ENCODE results near the gene RIMS1.

Gene RIMS1

DNA sequence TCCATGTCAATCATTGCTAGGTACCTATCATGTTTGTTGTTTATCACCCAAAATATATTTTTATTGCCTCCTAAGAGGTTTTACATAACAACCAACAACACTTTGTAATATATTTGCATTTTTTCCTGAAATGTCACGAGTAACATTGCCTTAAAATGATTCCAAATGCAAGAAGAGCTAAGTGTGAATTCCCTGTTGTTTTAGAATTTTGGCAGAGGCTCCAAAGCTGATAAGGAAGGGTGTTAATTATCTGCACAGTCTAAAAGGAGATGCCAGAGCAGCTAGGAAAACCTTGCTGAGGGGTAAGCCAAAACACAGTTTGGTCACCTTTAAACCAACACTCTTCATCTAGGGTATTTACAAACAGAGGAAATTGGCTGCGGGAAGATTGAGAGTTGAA is 533.6 kb downstream of the RIMS1 start:
- DNase-seq: no peak

DNA sequence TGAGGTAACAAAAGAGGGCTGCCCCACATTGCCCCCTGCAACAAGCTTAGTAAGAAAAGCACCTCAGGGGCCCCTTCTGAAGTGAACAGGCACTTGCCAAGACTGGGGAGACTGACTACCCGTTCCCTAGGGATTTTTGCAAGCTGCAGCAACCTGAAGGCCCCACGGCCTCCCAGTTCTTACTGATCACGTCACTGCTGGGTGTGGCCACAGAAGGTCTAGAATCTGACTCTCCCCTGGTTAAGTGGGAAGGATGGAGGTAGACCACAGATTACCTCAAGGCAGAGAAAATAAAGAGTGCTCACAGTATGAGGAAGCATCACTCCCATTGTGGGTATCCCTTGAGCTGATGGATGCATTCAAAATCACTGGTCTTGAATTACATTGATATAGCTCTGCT is 534.1 kb downstream of the RIMS1 start:
- DNase-seq: no peak

- no peak for DNase-seq
Measured at GRCh38 chr6:72421387-72421786, 535.0 kb downstream of the RIMS1 start.

- no peak for DNase-seq
Measured at GRCh38 chr6:72422171-72422570, 535.8 kb downstream of the RIMS1 start.

DNA sequence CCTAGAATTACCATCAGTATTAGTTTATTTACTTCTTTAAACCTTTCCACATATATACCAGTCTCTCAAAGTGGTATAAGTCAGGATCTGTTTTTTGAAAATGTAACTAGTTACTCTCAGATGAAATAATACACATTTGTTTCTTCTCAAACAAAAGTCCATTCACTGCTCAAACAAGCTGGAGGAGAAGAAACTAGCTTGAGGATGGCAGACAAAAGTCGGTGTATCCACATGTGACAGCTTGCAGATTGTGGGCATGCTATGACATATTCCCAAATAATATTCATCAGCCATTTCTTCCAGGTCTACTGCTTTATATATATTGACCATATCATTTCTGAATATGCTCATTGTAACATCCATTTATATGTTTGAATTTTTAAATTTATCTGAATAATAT is 538.1 kb downstream of the RIMS1 start:
- DNase-seq: no peak

- no peak for DNase-seq
Measured at GRCh38 chr6:72425003-72425681, 538.8 kb downstream of the RIMS1 start.

- DNase-seq: no peak
Measured at GRCh38 chr6:72440611-72441010, 554.3 kb downstream of the RIMS1 start.

GRCh38 chr6:72446430-72446829 is 560.1 kb downstream of the RIMS1 start:
- DNase-seq: no peak
